Activated naive CD4-positive, alpha-beta T cell treated with anti-CD3 and anti-CD28 coated beads, Interleukin-2, amount 50 U/mL, for 72 hours (primary cell): ENCODE results near the gene RASA1. TPM values are rescaled to one million over a fixed set of nuclear protein-coding genes. Genes with fewer than 3 reads are reported as not detected.

Source experiments
- ATAC-seq, 2 donors: fragments of 150-1000 bp; cut with Tn5 transposase; 2 replicates each; pipeline ENCODE4 v1.10.0; 2021; ENCODE audit warnings: mild to moderate bottlenecking in 2 of 2, moderate library complexity in 2 of 2
- DNase-seq, 2 donors: peaks; one replicate each; pipeline ENCODE4 v3.0.0; 2021 to 2022; ENCODE audit warnings: low spot score in 2 of 2
- H3K27ac Mint-ChIP-seq, 2 donors: one replicate each; pipeline ENCODE4 v1.8.0; 2022; ENCODE audit warnings: mild to moderate bottlenecking in 2 of 2, mixed read lengths in 2 of 2
- H3K36me3 Mint-ChIP-seq, 2 donors: one replicate each; pipeline ENCODE4 v1.8.0; 2022; ENCODE audit warnings: mixed read lengths in 2 of 2
- H3K9me3 Mint-ChIP-seq, 2 donors: one replicate each; pipeline ENCODE4 v1.8.0; 2022; ENCODE audit warnings: mixed read lengths in 2 of 2
- total RNA-seq, 2 donors: library from RNA; stranded (reverse); gene quantifications; one replicate each; pipeline ENCODE4 v1.2.3, GENCODE V29; 2022

Gene RASA1
- total RNA-seq, 2 donors from 2014 or later: 16.9 to 22.9 TPM

- ATAC-seq (no peak), DNase-seq (no peak)
- H3K9me3 Mint-ChIP-seq: no peaks in the 10 kb centered on the region
- H3K27ac Mint-ChIP-seq: no peak overlapping the region
- peaks cover 28 to 52% of the 10 kb centered on the region in 2 donors for H3K36me3 Mint-ChIP-seq
These were observed 136.2 kb downstream of the RASA1 start for GRCh38 chr5:87403899-87404298.

GRCh38 chr5:87404359-87404758 lies 136.7 kb downstream of the RASA1 start:
- Mint-ChIP-seq H3K36me3 (peaks cover 28 to 51% of the 10 kb centered on the region in 2 donors), H3K9me3 (no peaks in the 10 kb centered on the region), H3K27ac (peak overlapping the region in 1 of 2 donors; percentile 19)
- DNase-seq (no peak), ATAC-seq (no peak)

GRCh38 chr5:87405472-87406155 lies 137.9 kb downstream of the RASA1 start:
- Mint-ChIP-seq H3K27ac (peak overlapping the region; percentile 66 to 67), H3K9me3 (no peaks in the 10 kb centered on the region), H3K36me3 (peaks cover 30 to 51% of the 10 kb centered on the region in 2 donors)
- ATAC-seq (peak; percentile 44 to 55), DNase-seq (no peak)

- H3K27ac Mint-ChIP-seq: peak overlapping the region; percentile 53 to 65
- peaks cover 51 to 68% of the 10 kb centered on the region in 2 donors for H3K36me3 Mint-ChIP-seq
- ATAC-seq (no peak), DNase-seq (no peak)
- no peaks in the 10 kb centered on the region for H3K9me3 Mint-ChIP-seq
These were observed 140.5 kb downstream of the RASA1 start for GRCh38 chr5:87408204-87408603.

GRCh38 chr5:87410931-87411330 lies 143.2 kb downstream of the RASA1 start:
- peaks cover 46 to 61% of the 10 kb centered on the region in 2 donors for H3K36me3 Mint-ChIP-seq
- DNase-seq (no peak), ATAC-seq (no peak)
- H3K9me3 Mint-ChIP-seq: no peaks in the 10 kb centered on the region
- peak overlapping the region; percentile 60 to 98 for H3K27ac Mint-ChIP-seq

GRCh38 chr5:87411586-87411972 lies 143.9 kb downstream of the RASA1 start:
- Mint-ChIP-seq H3K9me3 (no peaks in the 10 kb centered on the region), H3K36me3 (peaks cover 42 to 55% of the 10 kb centered on the region in 2 donors), H3K27ac (peak overlapping the region; percentile 97 to 98)
- DNase-seq (no peak), ATAC-seq (no peak)

- H3K9me3 Mint-ChIP-seq: no peaks in the 10 kb centered on the region
These were observed 144.4 kb downstream of the RASA1 start for GRCh38 chr5:87411973-87412629.

GRCh38 chr5:87412630-87413342 lies 145.1 kb downstream of the RASA1 start, which contains the start of gene CCNH:
Gene CCNH (minus strand): TSS chr5:87412930. CDS start chr5:87412794, 136 bp downstream.
- ATAC-seq: peak; percentile 97

More at GRCh38 chr5:87411973-87412629, 144.4 kb downstream of the RASA1 start:
- H3K36me3 Mint-ChIP-seq: peaks cover 40 to 50% of the 10 kb centered on the region in 2 donors
- peak overlapping the region; percentile 97 to 98 for H3K27ac Mint-ChIP-seq
- no peak for DNase-seq
- peak; percentile 25 to 32 for ATAC-seq

GRCh38 chr5:87413343-87413645 lies 145.6 kb downstream of the RASA1 start:
- DNase-seq (no peak), ATAC-seq (no peak)
- H3K27ac Mint-ChIP-seq: peak overlapping the region; percentile 97 to 98
- H3K36me3 Mint-ChIP-seq: peaks cover 28 to 38% of the 10 kb centered on the region in 2 donors
- no peaks in the 10 kb centered on the region for H3K9me3 Mint-ChIP-seq

More at GRCh38 chr5:87412630-87413342, 145.1 kb downstream of the RASA1 start, which contains the start of gene CCNH:
- DNase-seq: peak; percentile 93 to 97
- Mint-ChIP-seq H3K36me3 (peaks cover 33 to 43% of the 10 kb centered on the region in 2 donors), H3K9me3 (no peaks in the 10 kb centered on the region), H3K27ac (peak within 1 kb of the TSS; percentile 97 to 98)

GRCh38 chr5:87418506-87418905 lies 150.8 kb downstream of the RASA1 start:
- Mint-ChIP-seq H3K27ac (no peak overlapping the region), H3K36me3 (no peaks in the 10 kb centered on the region), H3K9me3 (no peaks in the 10 kb centered on the region)
- ATAC-seq (no peak), DNase-seq (no peak)

- H3K27ac Mint-ChIP-seq: no peak overlapping the region
- no peaks in the 10 kb centered on the region for H3K9me3 Mint-ChIP-seq
- H3K36me3 Mint-ChIP-seq: no peaks in the 10 kb centered on the region
- ATAC-seq: no peak
- DNase-seq: no peak
These were observed 153.6 kb downstream of the RASA1 start for GRCh38 chr5:87421307-87421706.

- no peak overlapping the region for H3K27ac Mint-ChIP-seq
- DNase-seq: no peak
- no peaks in the 10 kb centered on the region for H3K9me3 Mint-ChIP-seq
- no peak for ATAC-seq
- no peaks in the 10 kb centered on the region for H3K36me3 Mint-ChIP-seq
These were observed 156.1 kb downstream of the RASA1 start for GRCh38 chr5:87423755-87424154.

GRCh38 chr5:87430863-87431457 lies 163.3 kb downstream of the RASA1 start:
- H3K36me3 Mint-ChIP-seq: no peaks in the 10 kb centered on the region
- no peaks in the 10 kb centered on the region for H3K9me3 Mint-ChIP-seq
- no peak for ATAC-seq
- H3K27ac Mint-ChIP-seq: no peak overlapping the region
- DNase-seq: no peak

GRCh38 chr5:87432460-87432859 lies 164.8 kb downstream of the RASA1 start:
- Mint-ChIP-seq H3K36me3 (no peaks in the 10 kb centered on the region), H3K27ac (no peak overlapping the region), H3K9me3 (no peaks in the 10 kb centered on the region)
- ATAC-seq (peak; percentile 47 to 99), DNase-seq (no peak)

- no peaks in the 10 kb centered on the region for H3K9me3 Mint-ChIP-seq
- DNase-seq (no peak), ATAC-seq (no peak)
- H3K27ac Mint-ChIP-seq: no peak overlapping the region
- H3K36me3 Mint-ChIP-seq: no peaks in the 10 kb centered on the region
These were observed 166.3 kb downstream of the RASA1 start for GRCh38 chr5:87433945-87434344.

GRCh38 chr5:87434461-87434860 lies 166.8 kb downstream of the RASA1 start:
- H3K27ac Mint-ChIP-seq: no peak overlapping the region
- DNase-seq: no peak
- no peaks in the 10 kb centered on the region for H3K9me3 Mint-ChIP-seq
- ATAC-seq: no peak
- H3K36me3 Mint-ChIP-seq: no peaks in the 10 kb centered on the region

GRCh38 chr5:87435144-87435694 lies 167.5 kb downstream of the RASA1 start:
- no peaks in the 10 kb centered on the region for H3K36me3 Mint-ChIP-seq
- no peaks in the 10 kb centered on the region for H3K9me3 Mint-ChIP-seq
- DNase-seq (no peak), ATAC-seq (no peak)
- no peak overlapping the region for H3K27ac Mint-ChIP-seq
